Lower leg skin (tissue), 4 donors: ENCODE measurements around the gene CLCN3. TPM values are rescaled to one million over a fixed set of nuclear protein-coding genes. Genes with fewer than 3 reads are reported as not detected.

Experiments used
- DNase-seq, 2 donors: peaks; one replicate each; pipeline ENCODE4 v3.0.0-alpha.2; 2019; ENCODE audit warnings: low spot score in 2 of 2
- H3K4me3 ChIP-seq: fragments of 200-600 bp; sonication (generic); 2 replicates; pipeline ENCODE4 v1.5.1; 2017; ENCODE audit warnings: mild to moderate bottlenecking, low read depth; ENCODE audit not compliant: poor library complexity, severe bottlenecking
- POLR2A ChIP-seq, 2 donors: fragments of 450-650 bp; IDR thresholded peaks; one replicate each; pipeline ENCODE4 v1.6.1; 2016 to 2017; ENCODE audit warnings: antibody characterized with exemption in 2 of 2, mild to moderate bottlenecking in 1 of 2, moderate library complexity in 1 of 2
- WGBS, 2 donors: methylation state at CpG; one replicate each; pipeline ENCODE4 v1.1.5; 2018; 5-methylcytosine and 5-hydroxymethylcytosine counted together
- intact Hi-C: fragments of 100-400 bp; cut with DNase I; formaldehyde crosslinking; loops from one replicate; pipeline ENCODE4 v1.15.0; 2023; ENCODE audit warnings: low total_unique reads
- total RNA-seq, 4 donors: library from RNA; depleted of rRNA; stranded (reverse); fragments of >200 nt; gene quantifications; one replicate each; pipeline ENCODE4 v1.1.0, GENCODE V29; 2016
- TF ChIP-seq, protein P1 (sequence below), 3 donors: fragments of 450-650 bp; IDR thresholded peaks; one replicate each; pipeline ENCODE4 v1.5.1; 2016; ENCODE audit warnings: antibody characterized with exemption in 3 of 3, mild to moderate bottlenecking in 3 of 3, moderate library complexity in 2 of 3

CLCN3 gene
- total RNA-seq, 4 donors from 2014 or later, result 32.8 to 75.4 (median 57.8) TPM

DNA sequence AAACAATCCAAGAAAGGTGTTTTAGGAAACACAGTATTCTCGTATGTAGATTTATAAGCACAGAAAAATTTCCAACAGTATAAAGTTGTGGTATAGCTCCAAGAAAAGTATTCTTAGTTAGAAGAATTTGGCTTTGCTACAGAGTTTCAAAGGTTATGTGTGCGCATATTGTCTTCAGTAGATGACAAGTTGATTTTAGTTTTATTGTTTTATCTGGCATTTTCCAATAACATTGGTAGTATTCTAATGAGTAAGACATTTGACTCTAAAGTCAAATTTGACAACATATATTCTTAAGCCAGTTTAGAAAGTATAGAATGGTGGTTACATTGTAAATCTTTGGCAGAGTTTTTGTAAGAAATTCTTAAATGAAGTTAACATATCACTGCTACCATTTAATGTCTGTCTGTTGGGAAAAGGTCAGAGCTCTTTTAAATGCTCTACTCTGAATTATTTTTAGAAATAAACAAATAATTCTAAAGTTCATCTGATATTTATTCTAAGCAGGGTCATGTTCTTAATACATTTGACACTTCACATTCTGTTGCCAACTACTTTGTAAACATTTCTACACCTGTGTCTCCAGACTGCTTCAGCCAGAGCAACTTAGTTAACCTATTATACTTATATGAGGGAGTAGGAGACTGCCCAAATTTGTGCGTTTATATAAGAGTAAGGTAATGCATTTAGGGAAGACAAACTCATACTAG lies 30.0 kb downstream of the CLCN3 start:
- no peak for TF ChIP-seq POLR2A (IDR thresholded peaks at IDR 0.05)
- intact Hi-C loops, result no loop called here
- WGBS, 2 donors, result 78 to 82% methylated on average over 3 of the region's 3 CpGs
- DNase-seq, result no peak
- no peak overlapping the region for H3K4me3 ChIP-seq

DNA sequence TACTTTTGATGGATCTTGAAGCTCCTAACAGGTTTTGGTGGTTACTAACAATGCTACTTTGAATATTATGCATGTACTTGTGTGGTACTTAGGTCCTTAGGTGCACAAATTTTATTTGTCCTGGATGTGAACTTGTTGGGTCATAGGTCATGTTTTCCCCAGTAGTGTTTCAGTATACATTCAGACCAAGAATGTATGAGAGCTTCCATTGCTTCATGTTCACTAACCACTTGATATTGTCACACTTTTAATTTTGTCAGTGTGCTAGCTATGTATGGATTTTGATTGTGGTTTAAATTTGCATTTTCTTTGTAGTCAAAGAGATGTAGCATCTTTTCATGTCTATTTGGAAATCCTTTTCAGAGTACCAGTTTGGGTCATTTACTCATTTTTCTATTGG lies 32.2 kb downstream of the CLCN3 start:
- H3K4me3 ChIP-seq, result no peak overlapping the region
- no peak for DNase-seq
- TF ChIP-seq, protein P1, sequence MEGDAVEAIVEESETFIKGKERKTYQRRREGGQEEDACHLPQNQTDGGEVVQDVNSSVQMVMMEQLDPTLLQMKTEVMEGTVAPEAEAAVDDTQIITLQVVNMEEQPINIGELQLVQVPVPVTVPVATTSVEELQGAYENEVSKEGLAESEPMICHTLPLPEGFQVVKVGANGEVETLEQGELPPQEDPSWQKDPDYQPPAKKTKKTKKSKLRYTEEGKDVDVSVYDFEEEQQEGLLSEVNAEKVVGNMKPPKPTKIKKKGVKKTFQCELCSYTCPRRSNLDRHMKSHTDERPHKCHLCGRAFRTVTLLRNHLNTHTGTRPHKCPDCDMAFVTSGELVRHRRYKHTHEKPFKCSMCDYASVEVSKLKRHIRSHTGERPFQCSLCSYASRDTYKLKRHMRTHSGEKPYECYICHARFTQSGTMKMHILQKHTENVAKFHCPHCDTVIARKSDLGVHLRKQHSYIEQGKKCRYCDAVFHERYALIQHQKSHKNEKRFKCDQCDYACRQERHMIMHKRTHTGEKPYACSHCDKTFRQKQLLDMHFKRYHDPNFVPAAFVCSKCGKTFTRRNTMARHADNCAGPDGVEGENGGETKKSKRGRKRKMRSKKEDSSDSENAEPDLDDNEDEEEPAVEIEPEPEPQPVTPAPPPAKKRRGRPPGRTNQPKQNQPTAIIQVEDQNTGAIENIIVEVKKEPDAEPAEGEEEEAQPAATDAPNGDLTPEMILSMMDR (IDR thresholded peaks at IDR 0.05), result no peak
- TF ChIP-seq POLR2A (IDR thresholded peaks at IDR 0.05), result no peak
- intact Hi-C loops, result no loop called here

DNA sequence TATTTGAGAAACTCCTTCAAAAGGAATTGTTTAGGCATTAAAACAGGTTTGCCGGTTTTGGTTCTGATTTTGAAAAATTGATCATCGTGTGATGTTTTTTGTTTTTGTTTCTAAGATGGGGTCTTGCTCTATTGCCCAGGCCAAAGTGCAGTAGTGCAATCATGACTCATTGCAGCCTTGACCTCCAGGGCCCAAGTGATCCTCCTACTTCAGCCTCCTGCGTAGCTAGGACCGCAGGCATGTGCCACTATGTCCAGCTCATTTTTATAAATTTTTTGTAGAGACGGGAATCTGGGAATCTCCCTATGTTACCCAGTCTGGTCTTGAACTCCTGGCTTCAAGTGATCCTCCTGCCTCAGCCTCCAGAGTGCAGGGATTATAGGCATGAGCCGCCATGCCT lies 35.0 kb downstream of the CLCN3 start:
- no peak for TF ChIP-seq POLR2A (IDR thresholded peaks at IDR 0.05)
- TF ChIP-seq, protein P1 (IDR thresholded peaks at IDR 0.05), result no peak
- intact Hi-C loops, result no loop called here
- no peak overlapping the region for H3K4me3 ChIP-seq
- 98% methylated on average over 6 of the region's 6 CpGs for WGBS, 2 donors
- no peak for DNase-seq

DNA sequence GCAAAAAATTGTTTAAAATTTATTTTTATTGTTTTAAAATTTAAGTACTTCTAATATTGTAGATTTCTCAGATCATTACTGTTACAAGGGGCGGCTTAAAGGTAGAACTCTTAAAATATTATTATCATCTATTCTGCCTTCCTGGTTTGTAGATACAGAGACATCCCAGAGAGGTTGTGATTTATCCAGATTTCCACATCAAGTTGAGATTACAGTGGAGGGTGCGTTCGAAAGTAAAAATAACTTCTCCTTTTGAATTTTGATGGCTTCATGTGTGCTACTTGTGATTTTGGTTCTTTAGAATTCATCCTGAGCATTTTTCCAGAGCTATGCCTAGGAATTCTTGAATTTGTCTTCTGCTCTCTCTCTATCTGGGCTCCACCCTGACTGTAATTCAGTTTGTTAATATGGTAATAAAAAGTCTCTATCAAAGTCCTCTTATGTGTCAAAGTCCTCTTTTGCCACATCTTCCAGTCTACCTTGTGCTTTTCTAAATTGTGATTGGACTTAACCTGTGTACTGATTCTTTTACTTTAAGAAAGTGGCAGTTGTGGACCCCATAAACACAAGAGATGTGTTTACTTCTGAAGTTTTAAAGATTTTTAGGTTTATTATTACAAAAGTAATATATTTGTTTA lies 37.2 kb downstream of the CLCN3 start:
- 88 to 94% methylated on average over 3 of the region's 3 CpGs for WGBS, 2 donors
- H3K4me3 ChIP-seq, result no peak overlapping the region
- TF ChIP-seq, protein P1 (IDR thresholded peaks at IDR 0.05), result no peak
- TF ChIP-seq POLR2A (IDR thresholded peaks at IDR 0.05), result no peak
- intact Hi-C loops, result no loop called here
- no peak for DNase-seq

DNA sequence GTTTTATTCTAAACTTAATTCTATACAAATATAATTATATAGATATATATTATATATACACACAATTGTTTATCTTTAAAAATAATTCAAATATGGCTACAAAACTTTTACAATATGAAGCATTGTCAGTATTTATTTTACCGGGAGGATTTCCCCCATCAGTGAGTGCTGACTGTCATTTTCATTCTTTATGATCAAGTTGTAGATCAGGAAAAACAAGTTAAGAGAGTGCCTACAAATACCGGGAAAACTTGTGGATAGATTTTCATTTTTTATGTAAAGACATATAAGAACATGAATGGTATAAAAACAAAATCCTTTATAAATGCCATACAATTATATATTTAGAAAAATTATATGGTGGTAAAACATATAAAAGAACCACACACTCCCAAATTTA lies 37.8 kb downstream of the CLCN3 start:
- DNase-seq, result no peak
- H3K4me3 ChIP-seq, result no peak overlapping the region
- WGBS, 2 donors, result 49 to 50% methylated on average over 2 of the region's 2 CpGs
- intact Hi-C loops, result no loop called here
- TF ChIP-seq POLR2A (IDR thresholded peaks at IDR 0.05), result no peak
- TF ChIP-seq, protein P1 (IDR thresholded peaks at IDR 0.05), result no peak

DNA sequence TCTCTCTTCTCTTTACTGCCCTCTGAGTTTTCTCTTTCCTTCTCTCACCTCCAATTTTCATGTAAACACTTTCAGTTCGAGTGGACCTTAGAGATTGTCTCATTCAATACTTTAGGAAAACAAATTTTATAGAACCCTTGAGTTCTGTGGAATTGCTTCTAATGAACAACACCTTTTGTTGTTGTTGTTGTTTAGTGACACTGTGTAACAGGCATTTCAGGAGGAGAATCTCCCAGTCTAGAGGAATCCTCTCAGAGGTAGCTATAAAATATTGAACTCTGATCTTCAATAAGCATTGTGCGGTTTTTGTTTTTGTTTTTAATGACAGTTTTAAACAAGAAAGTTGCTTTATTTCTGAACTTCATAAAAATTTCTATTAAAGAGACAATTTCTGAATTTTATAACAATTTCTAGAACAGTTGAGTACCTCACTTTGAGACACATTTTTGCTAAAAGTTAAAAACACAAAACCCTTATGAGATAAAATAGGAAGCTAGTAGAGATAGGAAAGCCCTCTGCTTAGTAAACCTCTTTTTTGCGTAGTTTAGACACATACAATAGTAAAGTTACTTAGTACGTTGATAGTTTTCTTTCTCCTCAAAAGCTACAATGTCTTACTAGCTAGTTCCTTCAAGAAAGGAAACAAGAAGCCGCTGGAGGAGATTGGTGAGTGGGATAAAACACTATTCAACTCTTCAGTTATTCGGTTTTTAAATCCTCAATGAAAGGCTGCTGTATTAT lies 38.8 kb downstream of the CLCN3 start:
- no peak for DNase-seq
- TF ChIP-seq, protein P1 (IDR thresholded peaks at IDR 0.05), result no peak
- TF ChIP-seq POLR2A (IDR thresholded peaks at IDR 0.05), result no peak
- WGBS, 2 donors, result 75% methylated on average over 6 of the region's 6 CpGs
- intact Hi-C loops, result no loop called here
- no peak overlapping the region for H3K4me3 ChIP-seq
